ENCODE results near the gene CNPY3. TPM values are rescaled to one million over a fixed set of nuclear protein-coding genes. Genes with fewer than 3 reads are reported as not detected.
A peak's percentile ranks its signal among the peaks of the same experiment; 100 is the strongest.

CNPY3 gene
- total RNA-seq, 6 donors from 2014 or later = 32.4 to 95.2 (median 50.3) TPM

DNA sequence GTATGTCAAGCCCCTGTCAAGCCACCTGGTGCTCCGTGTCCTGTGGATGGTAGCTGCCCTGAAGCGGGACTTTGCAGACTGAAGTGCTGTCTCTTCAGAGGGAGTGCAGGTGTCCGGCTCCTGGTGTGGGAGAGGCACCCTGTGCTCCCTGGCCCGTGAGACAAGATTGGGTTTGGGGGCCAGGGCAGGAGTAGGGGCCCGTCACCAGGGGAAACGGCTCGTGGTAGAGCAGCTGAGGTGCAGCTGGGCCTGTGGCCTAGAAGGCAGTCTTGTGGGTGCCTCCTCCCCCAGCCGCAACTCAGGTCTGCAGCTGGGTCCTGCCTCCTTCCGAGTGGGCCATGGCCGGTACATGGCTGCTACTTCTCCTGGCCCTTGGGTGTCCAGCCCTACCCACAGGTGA lies 13.5 kb upstream of the CNPY3 start, which contains the start of gene PTCRA:
Gene PTCRA, plus strand, starts transcription at position 322 of the 400 bp plus-strand sequence. Its CDS starts 17 bp downstream, at position 339.
- H3K4me3 ChIP-seq = no peak within 1 kb of the TSS
- WGBS, 2 donors = 72 to 77% methylated on average over 3 to 8 of the region's 10 CpGs
- TF ChIP-seq POLR2A (IDR thresholded peaks at IDR 0.05) (no peak), POLR2AphosphoS5 (IDR thresholded peaks at IDR 0.05) (no peak), EP300 (IDR thresholded peaks at IDR 0.05) (no peak)
- TF ChIP-seq, protein P1, sequence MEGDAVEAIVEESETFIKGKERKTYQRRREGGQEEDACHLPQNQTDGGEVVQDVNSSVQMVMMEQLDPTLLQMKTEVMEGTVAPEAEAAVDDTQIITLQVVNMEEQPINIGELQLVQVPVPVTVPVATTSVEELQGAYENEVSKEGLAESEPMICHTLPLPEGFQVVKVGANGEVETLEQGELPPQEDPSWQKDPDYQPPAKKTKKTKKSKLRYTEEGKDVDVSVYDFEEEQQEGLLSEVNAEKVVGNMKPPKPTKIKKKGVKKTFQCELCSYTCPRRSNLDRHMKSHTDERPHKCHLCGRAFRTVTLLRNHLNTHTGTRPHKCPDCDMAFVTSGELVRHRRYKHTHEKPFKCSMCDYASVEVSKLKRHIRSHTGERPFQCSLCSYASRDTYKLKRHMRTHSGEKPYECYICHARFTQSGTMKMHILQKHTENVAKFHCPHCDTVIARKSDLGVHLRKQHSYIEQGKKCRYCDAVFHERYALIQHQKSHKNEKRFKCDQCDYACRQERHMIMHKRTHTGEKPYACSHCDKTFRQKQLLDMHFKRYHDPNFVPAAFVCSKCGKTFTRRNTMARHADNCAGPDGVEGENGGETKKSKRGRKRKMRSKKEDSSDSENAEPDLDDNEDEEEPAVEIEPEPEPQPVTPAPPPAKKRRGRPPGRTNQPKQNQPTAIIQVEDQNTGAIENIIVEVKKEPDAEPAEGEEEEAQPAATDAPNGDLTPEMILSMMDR (IDR thresholded peaks at IDR 0.05) = no peak
- ATAC-seq (ENCODE audit: low FRiP score in 2 of 2) (peak in 1 of 2 donors; percentile 15), DNase-seq (peak in 1 of 2 donors; percentile 49)
- H3K4me1 ChIP-seq = peaks cover 3 to 8% (median 6%) of the 10 kb centered on the region in 4 donors
- H3K9me3 ChIP-seq = no peaks in the 10 kb centered on the region
- no peak within 1 kb of the TSS for H3K27ac ChIP-seq
- peaks cover 0 to 4% (median 0%) of the 10 kb centered on the region in 4 donors for H3K27me3 ChIP-seq
- H3K36me3 ChIP-seq = no peaks in the 10 kb centered on the region

DNA sequence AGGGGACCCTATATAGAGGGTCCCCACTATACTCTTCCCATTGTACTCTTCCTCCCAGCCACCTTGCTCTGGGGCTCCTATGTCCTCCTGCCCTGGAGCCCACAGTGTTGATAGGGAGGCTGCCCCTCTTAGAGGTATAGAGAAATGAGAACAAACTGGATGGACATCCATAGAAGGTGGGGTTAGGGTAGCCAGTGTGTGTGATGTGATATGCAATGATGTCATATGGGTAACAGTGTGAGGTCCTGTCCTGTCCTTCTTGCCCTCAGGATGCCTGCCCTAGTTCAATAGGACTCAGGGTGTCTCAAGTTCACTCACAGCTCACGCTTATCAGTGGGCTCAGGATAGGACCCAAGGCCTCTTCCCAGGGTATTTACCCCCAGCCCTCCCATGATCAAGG lies 13.0 kb upstream of the CNPY3 start:
- TF ChIP-seq POLR2AphosphoS5 (IDR thresholded peaks at IDR 0.05) (no peak), POLR2A (IDR thresholded peaks at IDR 0.05) (no peak), EP300 (IDR thresholded peaks at IDR 0.05) (no peak)
- TF ChIP-seq, protein P1 (IDR thresholded peaks at IDR 0.05) = no peak
- Histone ChIP-seq H3K27me3 (peaks cover 0 to 4% (median 0%) of the 10 kb centered on the region in 4 donors), H3K4me3 (no peak overlapping the region), H3K27ac (no peak overlapping the region), H3K9me3 (no peaks in the 10 kb centered on the region), H3K4me1 (peaks cover 3 to 6% (median 5%) of the 10 kb centered on the region in 4 donors), H3K36me3 (no peaks in the 10 kb centered on the region)
- 80 to 100% methylated on average over 1 of the region's 1 CpG for WGBS, 2 donors
- DNase-seq = no peak
- ATAC-seq (ENCODE audit: low FRiP score in 2 of 2) = no peak

GRCh38 chr6:42921801-42922200 lies 7.5 kb upstream of the CNPY3 start:
- WGBS, 2 donors = 62 to 67% methylated on average over 6 of the region's 6 CpGs
- Histone ChIP-seq H3K4me3 (no peak overlapping the region), H3K27ac (no peak overlapping the region), H3K27me3 (no peaks in the 10 kb centered on the region), H3K36me3 (no peaks in the 10 kb centered on the region), H3K4me1 (no peaks in the 10 kb centered on the region), H3K9me3 (no peaks in the 10 kb centered on the region)
- no peak for TF ChIP-seq POLR2A (IDR thresholded peaks at IDR 0.05)
- TF ChIP-seq EP300 (IDR thresholded peaks at IDR 0.05) = no peak
- no peak for TF ChIP-seq POLR2AphosphoS5 (IDR thresholded peaks at IDR 0.05)
- TF ChIP-seq, protein P1 (IDR thresholded peaks at IDR 0.05) = no peak
- DNase-seq = no peak
- no peak for ATAC-seq (ENCODE audit: low FRiP score in 2 of 2)

DNA sequence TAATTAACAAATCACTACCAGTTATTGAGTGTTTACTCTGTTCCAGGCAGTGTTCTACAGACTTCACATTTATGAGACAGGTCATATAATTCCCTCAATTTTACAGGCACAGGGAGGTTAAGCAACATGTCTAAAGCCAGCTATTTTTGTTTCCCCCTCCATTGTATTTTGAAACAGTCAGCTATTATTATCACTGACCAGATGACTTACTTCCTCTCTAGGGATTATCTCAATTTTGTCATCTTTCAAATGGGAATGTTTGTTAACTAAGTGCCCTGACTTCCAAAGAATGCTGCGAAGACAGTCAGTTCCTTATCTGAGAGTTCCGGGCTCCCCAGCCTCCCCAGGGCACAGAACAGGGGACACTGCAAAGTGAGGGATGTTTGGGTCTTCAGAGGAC lies 5.6 kb upstream of the CNPY3 start:
- no peak for DNase-seq
- TF ChIP-seq, protein P1 (IDR thresholded peaks at IDR 0.05) = no peak
- Histone ChIP-seq H3K27me3 (no peaks in the 10 kb centered on the region), H3K9me3 (no peaks in the 10 kb centered on the region), H3K36me3 (no peaks in the 10 kb centered on the region), H3K4me1 (peaks cover 0 to 9% (median 6%) of the 10 kb centered on the region in 4 donors), H3K27ac (no peak overlapping the region), H3K4me3 (no peak overlapping the region)
- peak in 1 of 2 donors; percentile 42 for ATAC-seq (ENCODE audit: low FRiP score in 2 of 2)
- 46 to 60% methylated on average over 2 of the region's 2 CpGs for WGBS, 2 donors

DNA sequence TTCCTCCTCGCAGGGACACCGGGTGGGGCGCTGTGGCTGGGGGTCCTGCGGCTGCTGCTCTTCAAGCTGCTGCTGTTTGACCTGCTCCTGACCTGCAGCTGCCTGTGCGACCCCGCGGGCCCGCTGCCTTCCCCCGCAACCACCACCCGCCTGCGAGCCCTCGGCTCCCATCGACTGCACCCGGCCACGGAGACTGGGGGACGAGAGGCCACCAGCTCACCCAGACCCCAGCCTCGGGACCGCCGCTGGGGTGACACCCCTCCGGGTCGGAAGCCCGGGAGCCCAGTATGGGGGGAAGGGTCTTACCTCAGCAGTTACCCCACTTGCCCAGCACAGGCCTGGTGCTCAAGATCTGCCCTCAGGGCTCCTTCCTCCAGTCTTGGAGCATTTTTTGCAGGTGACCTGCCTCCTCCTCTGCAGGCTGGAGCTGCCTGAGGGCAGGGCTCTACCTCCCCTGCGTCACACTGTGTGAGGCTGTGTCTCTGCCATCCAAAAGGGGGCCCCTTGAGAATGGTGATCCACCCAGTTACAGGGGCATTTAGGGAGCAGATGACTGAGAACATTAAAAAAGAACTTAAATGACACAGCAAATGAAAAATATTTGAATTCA lies 3.9 kb upstream of the CNPY3 start:
- ATAC-seq (ENCODE audit: low FRiP score in 2 of 2) = no peak
- H3K9me3 ChIP-seq = no peaks in the 10 kb centered on the region
- DNase-seq = peak in 1 of 2 donors; percentile 83
- H3K4me1 ChIP-seq = peaks cover 4 to 13% (median 9%) of the 10 kb centered on the region in 4 donors
- no peaks in the 10 kb centered on the region for H3K27me3 ChIP-seq
- TF ChIP-seq POLR2AphosphoS5 (IDR thresholded peaks at IDR 0.05) (no peak), EP300 (IDR thresholded peaks at IDR 0.05) (no peak), POLR2A (IDR thresholded peaks at IDR 0.05) (no peak)
- TF ChIP-seq, protein P1 (IDR thresholded peaks at IDR 0.05) = no peak
- no peak overlapping the region for H3K4me3 ChIP-seq
- 40 to 63% methylated on average over 4 to 12 of the region's 23 CpGs for WGBS, 2 donors
- no peaks in the 10 kb centered on the region for H3K36me3 ChIP-seq
- H3K27ac ChIP-seq = no peak overlapping the region

Measured in upper lobe of left lung (tissue), 6 donors.